Keratinocyte (primary cell): ENCODE data around the gene DNASE1L2.

Source experiments
- EZH2 ChIP-seq: IDR thresholded peaks from one replicate; pipeline ENCODE4 v1.6.1; 2012; ENCODE audit warnings: inconsistent platforms, mild to moderate bottlenecking, low read length, moderate library complexity
- TF ChIP-seq, protein P1 (sequence below), 3 experiments: IDR thresholded peaks in 1 of 3; conservative IDR thresholded peaks in 1 of 3; optimal IDR thresholded peaks in 1 of 3; 2 replicates in 2 of 3; 3 replicates in 1 of 3; pipeline versions ENCODE3 to v1.5.1; 2011; ENCODE audit warnings: low read length in 3 of 3, mild to moderate bottlenecking in 3 of 3, moderate library complexity in 2 of 3, control low read depth in 1 of 3, inconsistent platforms in 1 of 3; ENCODE audit not compliant: insufficient read depth in 2 of 3; ENCODE audit errors: extremely low read depth in 1 of 3

DNA sequence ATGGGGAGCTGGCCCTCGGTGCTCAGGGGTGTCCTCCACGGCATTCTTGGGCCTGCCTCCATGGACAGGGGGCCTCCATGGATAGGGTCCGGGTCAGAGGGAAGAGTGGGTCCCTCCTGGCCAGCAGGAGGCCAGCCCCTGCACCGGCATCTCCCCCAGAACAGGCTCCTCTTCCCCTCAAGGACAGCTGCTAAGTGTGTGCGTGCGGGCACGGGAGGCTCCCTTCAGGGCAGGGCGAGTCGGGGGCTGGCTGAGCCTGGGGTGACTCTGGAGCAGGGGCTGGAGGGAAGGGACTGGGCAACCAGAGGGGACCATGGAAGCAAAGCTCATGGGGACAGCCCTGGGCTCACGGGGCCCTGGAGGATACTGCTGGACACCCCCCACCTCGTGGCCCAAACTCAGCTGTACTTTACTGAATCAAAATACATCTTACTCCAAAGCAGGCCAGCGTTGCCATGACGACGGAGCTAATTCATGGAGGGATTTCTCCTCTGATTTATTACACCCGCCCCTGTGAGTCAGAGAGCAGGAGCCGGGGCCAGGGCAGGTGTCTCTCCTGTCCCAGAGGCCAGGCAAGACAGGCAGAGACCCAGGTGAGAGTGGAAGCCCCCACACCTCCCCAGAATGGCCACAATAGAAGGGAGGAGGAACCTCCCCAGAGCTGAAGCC is 41.9 kb upstream of the DNASE1L2 start:
- TF ChIP-seq, protein P1, sequence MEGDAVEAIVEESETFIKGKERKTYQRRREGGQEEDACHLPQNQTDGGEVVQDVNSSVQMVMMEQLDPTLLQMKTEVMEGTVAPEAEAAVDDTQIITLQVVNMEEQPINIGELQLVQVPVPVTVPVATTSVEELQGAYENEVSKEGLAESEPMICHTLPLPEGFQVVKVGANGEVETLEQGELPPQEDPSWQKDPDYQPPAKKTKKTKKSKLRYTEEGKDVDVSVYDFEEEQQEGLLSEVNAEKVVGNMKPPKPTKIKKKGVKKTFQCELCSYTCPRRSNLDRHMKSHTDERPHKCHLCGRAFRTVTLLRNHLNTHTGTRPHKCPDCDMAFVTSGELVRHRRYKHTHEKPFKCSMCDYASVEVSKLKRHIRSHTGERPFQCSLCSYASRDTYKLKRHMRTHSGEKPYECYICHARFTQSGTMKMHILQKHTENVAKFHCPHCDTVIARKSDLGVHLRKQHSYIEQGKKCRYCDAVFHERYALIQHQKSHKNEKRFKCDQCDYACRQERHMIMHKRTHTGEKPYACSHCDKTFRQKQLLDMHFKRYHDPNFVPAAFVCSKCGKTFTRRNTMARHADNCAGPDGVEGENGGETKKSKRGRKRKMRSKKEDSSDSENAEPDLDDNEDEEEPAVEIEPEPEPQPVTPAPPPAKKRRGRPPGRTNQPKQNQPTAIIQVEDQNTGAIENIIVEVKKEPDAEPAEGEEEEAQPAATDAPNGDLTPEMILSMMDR (optimal IDR thresholded peaks at IDR 0.05 in 1 of 3, IDR thresholded peaks at IDR 0.05 in 1 of 3, conservative IDR thresholded peaks at IDR 0.05 in 1 of 3; ENCODE audit: extremely low read depth in 1 of 3, insufficient read depth in 2 of 3, low read length in 3 of 3) = no peak
- no peak for TF ChIP-seq EZH2
